ENCODE data around the gene C2.

The C2 gene

GRCh38 chr6:31948306-31948705 is 20.8 kb downstream of the C2 start:
- Mint-ChIP-seq H3K27ac (no peak overlapping the region), H3K36me3 (peaks cover 8% of the 10 kb centered on the region), H3K27me3 (peaks cover 2% of the 10 kb centered on the region), H3K4me3 (no peak overlapping the region), H3K9me3 (no peaks in the 10 kb centered on the region), H3K4me1 (peaks cover 2% of the 10 kb centered on the region)
- ATAC-seq (ENCODE audit: low read depth) (no peak), DNase-seq (ENCODE audit: low spot score in 2 of 2) (no peak)

GRCh38 chr6:31948753-31949413 is 21.4 kb downstream of the C2 start:
- peaks cover 2% of the 10 kb centered on the region for H3K4me1 Mint-ChIP-seq
- no peaks in the 10 kb centered on the region for H3K9me3 Mint-ChIP-seq
- H3K36me3 Mint-ChIP-seq: peaks cover 13% of the 10 kb centered on the region
- peaks cover 2% of the 10 kb centered on the region for H3K27me3 Mint-ChIP-seq
- H3K27ac Mint-ChIP-seq: no peak overlapping the region
- ATAC-seq (ENCODE audit: low read depth) (no peak), DNase-seq (ENCODE audit: low spot score in 2 of 2) (no peak)
- no peak overlapping the region for H3K4me3 Mint-ChIP-seq

- H3K36me3 Mint-ChIP-seq: peaks cover 21% of the 10 kb centered on the region
- no peak for DNase-seq (ENCODE audit: low spot score in 2 of 2)
Observed at GRCh38 chr6:31949926-31950548, 22.5 kb downstream of the C2 start.

GRCh38 chr6:31952140-31952805 is 24.8 kb downstream of the C2 start:
- peak overlapping the region; percentile 67 for H3K27ac Mint-ChIP-seq
- no peaks in the 10 kb centered on the region for H3K9me3 Mint-ChIP-seq
- peaks cover 2% of the 10 kb centered on the region for H3K4me1 Mint-ChIP-seq
- no peak overlapping the region for H3K4me3 Mint-ChIP-seq
- H3K36me3 Mint-ChIP-seq: peaks cover 23% of the 10 kb centered on the region
- DNase-seq (ENCODE audit: low spot score in 2 of 2) (no peak), ATAC-seq (ENCODE audit: low read depth) (peak; percentile 35)
- H3K27me3 Mint-ChIP-seq: no peaks in the 10 kb centered on the region

More at GRCh38 chr6:31949926-31950548, 22.5 kb downstream of the C2 start:
- ATAC-seq (ENCODE audit: low read depth): no peak
- H3K27ac Mint-ChIP-seq: no peak overlapping the region
- H3K4me1 Mint-ChIP-seq: peaks cover 2% of the 10 kb centered on the region
- no peaks in the 10 kb centered on the region for H3K27me3 Mint-ChIP-seq
- H3K9me3 Mint-ChIP-seq: no peaks in the 10 kb centered on the region
- H3K4me3 Mint-ChIP-seq: no peak overlapping the region

GRCh38 chr6:31952890-31953289 is 25.4 kb downstream of the C2 start:
- peak overlapping the region; percentile 67 for H3K27ac Mint-ChIP-seq
- no peak for ATAC-seq (ENCODE audit: low read depth)

GRCh38 chr6:31954511-31954910 is 27.0 kb downstream of the C2 start:
- Mint-ChIP-seq H3K4me1 (peaks cover 8% of the 10 kb centered on the region), H3K4me3 (no peak overlapping the region), H3K9me3 (no peaks in the 10 kb centered on the region), H3K27me3 (no peaks in the 10 kb centered on the region), H3K27ac (peak overlapping the region; percentile 77), H3K36me3 (peaks cover 23% of the 10 kb centered on the region)
- DNase-seq (ENCODE audit: low spot score in 2 of 2): no peak
- no peak for ATAC-seq (ENCODE audit: low read depth)

More at GRCh38 chr6:31952890-31953289, 25.4 kb downstream of the C2 start:
- DNase-seq (ENCODE audit: low spot score in 2 of 2): no peak
- H3K4me3 Mint-ChIP-seq: no peak overlapping the region
- no peaks in the 10 kb centered on the region for H3K9me3 Mint-ChIP-seq
- peaks cover 2% of the 10 kb centered on the region for H3K4me1 Mint-ChIP-seq
- H3K36me3 Mint-ChIP-seq: peaks cover 23% of the 10 kb centered on the region
- H3K27me3 Mint-ChIP-seq: no peaks in the 10 kb centered on the region

- H3K27ac Mint-ChIP-seq: no peak overlapping the region
- peaks cover 29% of the 10 kb centered on the region for H3K36me3 Mint-ChIP-seq
- no peak for DNase-seq (ENCODE audit: low spot score in 2 of 2)
- no peaks in the 10 kb centered on the region for H3K27me3 Mint-ChIP-seq
- no peak for ATAC-seq (ENCODE audit: low read depth)
- no peak overlapping the region for H3K4me3 Mint-ChIP-seq
- H3K9me3 Mint-ChIP-seq: no peaks in the 10 kb centered on the region
- H3K4me1 Mint-ChIP-seq: peaks cover 13% of the 10 kb centered on the region
Observed at GRCh38 chr6:31956796-31957195, 29.3 kb downstream of the C2 start.

- no peak for DNase-seq (ENCODE audit: low spot score in 2 of 2)
- Mint-ChIP-seq H3K9me3 (no peaks in the 10 kb centered on the region), H3K27ac (peak overlapping the region; percentile 94), H3K27me3 (no peaks in the 10 kb centered on the region), H3K4me1 (peaks cover 17% of the 10 kb centered on the region), H3K36me3 (peaks cover 36% of the 10 kb centered on the region), H3K4me3 (peak overlapping the region; percentile 93)
- ATAC-seq (ENCODE audit: low read depth): no peak
Observed at GRCh38 chr6:31958412-31958740, 30.9 kb downstream of the C2 start.

GRCh38 chr6:31958741-31959739 is 31.5 kb downstream of the C2 start, which contains the start of the genes NELFE and SKIC2:
TSS of gene NELFE (minus strand) at chr6:31958971. CDS start at chr6:31958446, 525 bp downstream.
TSS of gene SKIC2 (plus strand) at chr6:31959175. CDS start at chr6:31959193, 18 bp downstream.
- Mint-ChIP-seq H3K4me1 (peaks cover 17% of the 10 kb centered on the region), H3K9me3 (no peaks in the 10 kb centered on the region), H3K4me3 (peak within 1 kb of the TSS; percentile 93), H3K36me3 (peaks cover 35% of the 10 kb centered on the region), H3K27me3 (no peaks in the 10 kb centered on the region), H3K27ac (peak within 1 kb of the TSS; percentile 94)
- ATAC-seq (ENCODE audit: low read depth): peak; percentile 97
- peak; percentile 97 to 98 for DNase-seq (ENCODE audit: low spot score in 2 of 2)

- no peaks in the 10 kb centered on the region for H3K9me3 Mint-ChIP-seq
- no peaks in the 10 kb centered on the region for H3K27me3 Mint-ChIP-seq
- peak overlapping the region; percentile 62 for H3K27ac Mint-ChIP-seq
- H3K4me3 Mint-ChIP-seq: no peak overlapping the region
- peaks cover 19% of the 10 kb centered on the region for H3K4me1 Mint-ChIP-seq
- peaks cover 36% of the 10 kb centered on the region for H3K36me3 Mint-ChIP-seq
- DNase-seq (ENCODE audit: low spot score in 2 of 2) (no peak), ATAC-seq (ENCODE audit: low read depth) (no peak)
Observed at GRCh38 chr6:31961616-31962015, 34.1 kb downstream of the C2 start.

- Mint-ChIP-seq H3K4me1 (peaks cover 17% of the 10 kb centered on the region), H3K36me3 (peaks cover 49% of the 10 kb centered on the region), H3K27me3 (no peaks in the 10 kb centered on the region), H3K9me3 (no peaks in the 10 kb centered on the region), H3K27ac (no peak overlapping the region), H3K4me3 (no peak overlapping the region)
- ATAC-seq (ENCODE audit: low read depth) (no peak), DNase-seq (ENCODE audit: low spot score in 2 of 2) (no peak)
Observed at GRCh38 chr6:31963921-31964320, 36.4 kb downstream of the C2 start.

GRCh38 chr6:31965700-31966099 is 38.2 kb downstream of the C2 start:
- DNase-seq (ENCODE audit: low spot score in 2 of 2): no peak
- no peak for ATAC-seq (ENCODE audit: low read depth)
- Mint-ChIP-seq H3K4me3 (no peak overlapping the region), H3K36me3 (peaks cover 55% of the 10 kb centered on the region), H3K27ac (no peak overlapping the region), H3K9me3 (no peaks in the 10 kb centered on the region), H3K4me1 (peaks cover 17% of the 10 kb centered on the region), H3K27me3 (no peaks in the 10 kb centered on the region)

GRCh38 chr6:31966506-31966905 is 39.0 kb downstream of the C2 start:
- Mint-ChIP-seq H3K27me3 (no peaks in the 10 kb centered on the region), H3K27ac (peak overlapping the region; percentile 65), H3K4me3 (no peak overlapping the region), H3K36me3 (peaks cover 49% of the 10 kb centered on the region), H3K4me1 (peaks cover 20% of the 10 kb centered on the region), H3K9me3 (no peaks in the 10 kb centered on the region)
- ATAC-seq (ENCODE audit: low read depth): no peak
- no peak for DNase-seq (ENCODE audit: low spot score in 2 of 2)
